AG10803 (cell line): Measurements from ENCODE around the gene GRIK2.

Experiments
- DNase-seq: peaks from one replicate; pipeline ENCODE4 v3.0.0; 2010; ENCODE audit warnings: low read depth
- H3K4me3 ChIP-seq: 2 replicates; pipeline ENCODE4 v1.5.1; 2011; ENCODE audit warnings: mild to moderate bottlenecking, low read length, control low read depth
- CTCF ChIP-seq: conservative IDR thresholded peaks from 2 replicates; pipeline ENCODE4 v1.5.1; 2011; ENCODE audit warnings: mild to moderate bottlenecking, low read length, control low read depth, inconsistent platforms

The GRIK2 gene

GRCh38 chr6:101686653-101687052, 293.1 kb downstream of the GRIK2 start:
- no peak for TF ChIP-seq CTCF
- H3K4me3 ChIP-seq = no peak overlapping the region
- DNase-seq = no peak

GRCh38 chr6:101689156-101689555, 295.6 kb downstream of the GRIK2 start:
- H3K4me3 ChIP-seq = no peak overlapping the region
- TF ChIP-seq CTCF = no peak
- no peak for DNase-seq

GRCh38 chr6:101689695-101690094, 296.2 kb downstream of the GRIK2 start:
- TF ChIP-seq CTCF = no peak
- no peak overlapping the region for H3K4me3 ChIP-seq
- DNase-seq = no peak

- H3K4me3 ChIP-seq = no peak overlapping the region
- no peak for DNase-seq
- TF ChIP-seq CTCF = no peak
Observed at GRCh38 chr6:101700655-101701054, 307.1 kb downstream of the GRIK2 start.

GRCh38 chr6:101703311-101703710, 309.8 kb downstream of the GRIK2 start:
- no peak overlapping the region for H3K4me3 ChIP-seq
- TF ChIP-seq CTCF = no peak
- DNase-seq = no peak

GRCh38 chr6:101705866-101706265, 312.4 kb downstream of the GRIK2 start:
- TF ChIP-seq CTCF = no peak
- DNase-seq = no peak
- no peak overlapping the region for H3K4me3 ChIP-seq

- no peak for DNase-seq
- TF ChIP-seq CTCF = no peak
- no peak overlapping the region for H3K4me3 ChIP-seq
Observed at GRCh38 chr6:101706576-101706975, 313.1 kb downstream of the GRIK2 start.
